Natural killer cell (primary cell): Measurements from ENCODE around the gene TMEM132D. TPM values are rescaled to one million over a fixed set of nuclear protein-coding genes. Genes with fewer than 3 reads are reported as not detected.

Source experiments
- ATAC-seq, 3 donors: fragments of 150-1000 bp in 2 of 3; fragments of 200-7000 bp in 1 of 3; cut with Tn5 transposase; 1 replicate in 1 of 3; 2 replicates in 2 of 3; pipeline ENCODE4 v1.10.0; 2021; ENCODE audit warnings: mild to moderate bottlenecking in 2 of 3, moderate library complexity in 2 of 3
- DNase-seq, 2 donors: peaks; one replicate each; pipeline versions ENCODE4 v3.0.0 to v3.0.0-alpha.2; 2013 to 2021; ENCODE audit warnings: mixed read lengths in 1 of 2
- H3K27ac ChIP-seq: one replicate; pipeline ENCODE4 v1.5.1; 2013; ENCODE audit warnings: mild to moderate bottlenecking, low read length
- H3K27me3 ChIP-seq: one replicate; pipeline ENCODE4 v1.6.1; 2013; ENCODE audit warnings: low read length; ENCODE audit not compliant: control insufficient read depth, insufficient read depth
- H3K36me3 ChIP-seq: one replicate; pipeline ENCODE4 v1.6.1; 2013; ENCODE audit warnings: low read length; ENCODE audit not compliant: control insufficient read depth, insufficient read depth
- H3K4me1 ChIP-seq: one replicate; pipeline ENCODE4 v1.6.1; 2013; ENCODE audit warnings: low read length; ENCODE audit not compliant: control insufficient read depth, insufficient read depth
- H3K4me3 ChIP-seq: one replicate; pipeline ENCODE4 v1.5.1; 2013; ENCODE audit warnings: low read length
- H3K9me3 ChIP-seq: one replicate; pipeline ENCODE4 v1.6.1; 2013; ENCODE audit warnings: low read length; ENCODE audit not compliant: control insufficient read depth, insufficient read depth
- H3K27ac Mint-ChIP-seq, 2 donors: one replicate each; pipeline ENCODE4 v1.8.0; 2022; ENCODE audit warnings: mild to moderate bottlenecking in 2 of 2, mixed read lengths in 2 of 2, moderate library complexity in 1 of 2
- H3K27me3 Mint-ChIP-seq, 2 donors: one replicate each; pipeline ENCODE4 v1.8.0; 2022; ENCODE audit warnings: low read depth in 2 of 2, mixed read lengths in 2 of 2
- H3K36me3 Mint-ChIP-seq: one replicate; pipeline ENCODE4 v1.8.0; 2022; ENCODE audit warnings: mixed read lengths
- H3K4me1 Mint-ChIP-seq, 2 donors: one replicate each; pipeline ENCODE4 v1.8.0; 2022; ENCODE audit warnings: mixed read lengths in 2 of 2
- H3K4me3 Mint-ChIP-seq: one replicate; pipeline ENCODE4 v1.8.0; 2022; ENCODE audit warnings: mild to moderate bottlenecking, moderate library complexity, mixed read lengths
- H3K9me3 Mint-ChIP-seq, 2 donors: one replicate each; pipeline ENCODE4 v1.8.0; 2022; ENCODE audit warnings: mixed read lengths in 2 of 2
- WGBS: methylation state at CpG from one replicate; pipeline ENCODE4 v1.1.7; 2013; ENCODE audit warnings: missing lambda C conversion rate; ENCODE audit not compliant: insufficient coverage; 5-methylcytosine and 5-hydroxymethylcytosine counted together
- intact Hi-C: fragments of 100-400 bp; cut with micrococcal nuclease; formaldehyde crosslinking; loops from one replicate; pipeline ENCODE4 v1.14.2; 2022
- total RNA-seq, 4 donors: library from RNA; stranded (reverse); fragments of 120-200 nt in 1 of 4; gene quantifications; one replicate each; pipeline versions ENCODE4 v1.2.3 to v1.2.4, GENCODE V29; 2013 to 2022
- TF ChIP-seq, protein P1 (sequence below): fragments of 200-600 bp; IDR thresholded peaks from one replicate; pipeline ENCODE4 v1.8.0; 2022; ENCODE audit warnings: antibody characterized with exemption

TMEM132D gene
- total RNA-seq, 3 donors from 2014 or later (not counting 1 experiment from before 2014, with no cell fraction given) = not detected

DNA sequence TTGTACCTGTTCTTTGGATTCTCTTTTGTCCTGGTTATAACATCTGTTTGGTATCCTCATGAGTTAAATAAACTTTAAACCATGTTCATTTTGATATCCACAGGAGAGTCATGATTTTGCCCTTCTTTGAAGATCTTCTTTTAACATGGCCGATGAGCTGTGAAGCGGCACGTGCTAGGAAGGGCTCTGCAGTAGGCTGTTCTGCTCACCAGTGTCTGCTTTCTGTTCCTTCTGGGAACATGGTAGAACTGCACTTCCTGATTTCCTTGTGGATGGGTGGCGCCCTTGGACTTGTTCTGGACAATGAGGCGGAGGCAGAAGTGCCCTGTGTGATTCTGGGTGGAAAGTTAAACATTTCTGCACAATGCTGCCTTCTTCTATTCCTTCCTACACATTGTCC, 138.1 kb downstream of the TMEM132D start:
- Histone ChIP-seq H3K4me1 (no peaks in the 10 kb centered on the region), H3K27ac (no peak overlapping the region), H3K27me3 (no peaks in the 10 kb centered on the region), H3K4me3 (no peak overlapping the region), H3K36me3 (no peaks in the 10 kb centered on the region), H3K9me3 (peaks cover 8% of the 10 kb centered on the region)
- Mint-ChIP-seq H3K4me3 (no peak overlapping the region), H3K4me1 (no peaks in the 10 kb centered on the region), H3K27ac (no peak overlapping the region), H3K36me3 (no peaks in the 10 kb centered on the region), H3K27me3 (no peaks in the 10 kb centered on the region), H3K9me3 (peaks cover 6 to 8% of the 10 kb centered on the region in 2 donors)
- intact Hi-C loops = no loop called here
- ATAC-seq = no peak
- DNase-seq = no peak
- TF ChIP-seq, protein P1, sequence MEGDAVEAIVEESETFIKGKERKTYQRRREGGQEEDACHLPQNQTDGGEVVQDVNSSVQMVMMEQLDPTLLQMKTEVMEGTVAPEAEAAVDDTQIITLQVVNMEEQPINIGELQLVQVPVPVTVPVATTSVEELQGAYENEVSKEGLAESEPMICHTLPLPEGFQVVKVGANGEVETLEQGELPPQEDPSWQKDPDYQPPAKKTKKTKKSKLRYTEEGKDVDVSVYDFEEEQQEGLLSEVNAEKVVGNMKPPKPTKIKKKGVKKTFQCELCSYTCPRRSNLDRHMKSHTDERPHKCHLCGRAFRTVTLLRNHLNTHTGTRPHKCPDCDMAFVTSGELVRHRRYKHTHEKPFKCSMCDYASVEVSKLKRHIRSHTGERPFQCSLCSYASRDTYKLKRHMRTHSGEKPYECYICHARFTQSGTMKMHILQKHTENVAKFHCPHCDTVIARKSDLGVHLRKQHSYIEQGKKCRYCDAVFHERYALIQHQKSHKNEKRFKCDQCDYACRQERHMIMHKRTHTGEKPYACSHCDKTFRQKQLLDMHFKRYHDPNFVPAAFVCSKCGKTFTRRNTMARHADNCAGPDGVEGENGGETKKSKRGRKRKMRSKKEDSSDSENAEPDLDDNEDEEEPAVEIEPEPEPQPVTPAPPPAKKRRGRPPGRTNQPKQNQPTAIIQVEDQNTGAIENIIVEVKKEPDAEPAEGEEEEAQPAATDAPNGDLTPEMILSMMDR = no peak
- WGBS = 91% methylated on average over 4 of the region's 5 CpGs

DNA sequence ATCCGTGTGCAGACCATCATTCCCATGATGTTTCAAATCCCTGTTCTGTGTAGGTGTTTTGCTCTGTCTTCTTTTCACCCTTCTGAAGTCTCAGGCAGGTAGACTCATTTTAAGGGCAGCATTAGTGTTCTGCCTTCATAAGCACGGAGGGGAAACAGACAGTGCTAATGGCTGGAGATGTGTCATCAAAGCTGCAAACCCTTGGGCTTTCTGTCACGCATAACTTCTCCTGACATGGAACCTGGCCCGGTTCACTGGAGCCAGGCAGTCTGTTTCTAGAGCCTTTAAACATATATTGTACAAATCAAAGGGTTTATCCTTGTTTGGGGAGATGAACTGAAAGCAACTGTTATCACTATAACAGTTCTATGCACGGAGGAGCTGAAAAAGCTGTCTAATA, 141.4 kb downstream of the TMEM132D start:
- no peak for ATAC-seq
- H3K9me3 Mint-ChIP-seq = peaks cover 4 to 6% of the 10 kb centered on the region in 2 donors
- Histone ChIP-seq H3K4me3 (no peak overlapping the region), H3K36me3 (no peaks in the 10 kb centered on the region), H3K9me3 (peaks cover 6% of the 10 kb centered on the region), H3K27ac (no peak overlapping the region), H3K4me1 (no peaks in the 10 kb centered on the region), H3K27me3 (no peaks in the 10 kb centered on the region)
- H3K4me1 Mint-ChIP-seq = no peaks in the 10 kb centered on the region
- no peak for DNase-seq
- no peaks in the 10 kb centered on the region for H3K27me3 Mint-ChIP-seq
- no peak overlapping the region for H3K4me3 Mint-ChIP-seq
- 81% methylated on average over 5 of the region's 5 CpGs for WGBS
- no peak overlapping the region for H3K27ac Mint-ChIP-seq
- intact Hi-C loops = no loop called here
- TF ChIP-seq, protein P1 = no peak
- no peaks in the 10 kb centered on the region for H3K36me3 Mint-ChIP-seq

DNA sequence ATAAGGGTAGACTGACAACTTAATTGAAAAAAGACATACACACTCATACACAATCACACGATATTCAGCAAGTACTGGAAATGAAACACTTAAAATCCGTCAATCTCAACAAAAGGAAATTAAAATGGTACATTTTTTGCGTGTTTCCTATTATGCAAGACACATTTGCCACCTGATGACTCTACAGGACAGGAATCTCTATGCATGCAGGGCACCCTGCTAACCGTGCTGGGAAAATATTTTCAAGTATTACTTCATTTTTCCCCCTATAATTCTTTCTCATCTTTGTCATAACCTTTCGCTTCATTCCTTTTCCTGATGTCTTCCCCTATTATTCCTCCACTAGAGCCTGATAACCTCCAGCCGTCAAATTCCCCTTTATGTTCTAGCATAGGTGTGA, 150.2 kb downstream of the TMEM132D start:
- H3K9me3 ChIP-seq = no peaks in the 10 kb centered on the region
- intact Hi-C loops = no loop called here
- H3K27me3 ChIP-seq = no peaks in the 10 kb centered on the region
- TF ChIP-seq, protein P1 = no peak
- no peak overlapping the region for H3K27ac ChIP-seq
- H3K4me1 Mint-ChIP-seq = peaks cover 0 to 7% of the 10 kb centered on the region in 2 donors
- H3K36me3 ChIP-seq = no peaks in the 10 kb centered on the region
- no peak overlapping the region for H3K4me3 Mint-ChIP-seq
- no peaks in the 10 kb centered on the region for H3K36me3 Mint-ChIP-seq
- H3K4me1 ChIP-seq = no peaks in the 10 kb centered on the region
- no peak overlapping the region for H3K4me3 ChIP-seq
- no peaks in the 10 kb centered on the region for H3K27me3 Mint-ChIP-seq
- H3K27ac Mint-ChIP-seq = no peak overlapping the region
- 84% methylated on average over 5 of the region's 6 CpGs for WGBS
- DNase-seq = no peak
- ATAC-seq = no peak
- no peaks in the 10 kb centered on the region for H3K9me3 Mint-ChIP-seq

DNA sequence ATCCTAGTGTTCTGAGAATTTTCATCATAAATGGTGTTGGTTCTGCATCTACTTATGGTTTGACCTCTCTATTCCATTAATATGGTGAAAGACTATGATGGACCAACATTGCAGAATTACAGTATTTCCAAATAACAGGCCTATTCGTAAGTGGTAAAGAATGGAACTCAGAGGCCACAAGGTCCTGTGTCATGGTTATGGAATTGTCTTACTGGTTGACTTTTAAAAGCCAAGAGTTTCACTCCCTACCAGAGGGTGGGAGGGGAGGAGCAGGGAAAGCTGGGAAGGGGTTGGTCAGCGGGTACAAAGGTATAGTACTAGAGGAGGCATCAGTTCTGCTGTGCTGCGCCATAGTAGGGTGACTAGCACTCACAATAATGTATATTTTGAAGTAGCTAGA, 153.4 kb downstream of the TMEM132D start:
- Mint-ChIP-seq H3K36me3 (no peaks in the 10 kb centered on the region), H3K27ac (no peak overlapping the region), H3K4me1 (peaks cover 0 to 7% of the 10 kb centered on the region in 2 donors), H3K27me3 (no peaks in the 10 kb centered on the region), H3K4me3 (no peak overlapping the region), H3K9me3 (no peaks in the 10 kb centered on the region)
- H3K4me3 ChIP-seq = no peak overlapping the region
- H3K9me3 ChIP-seq = no peaks in the 10 kb centered on the region
- intact Hi-C loops = no loop called here
- ATAC-seq (no peak), DNase-seq (no peak)
- H3K36me3 ChIP-seq = no peaks in the 10 kb centered on the region
- no peak overlapping the region for H3K27ac ChIP-seq
- TF ChIP-seq, protein P1 = no peak
- WGBS = 81% methylated on average over 3 of the region's 3 CpGs
- H3K27me3 ChIP-seq = no peaks in the 10 kb centered on the region
- no peaks in the 10 kb centered on the region for H3K4me1 ChIP-seq
